COLO829 (cell line): ENCODE measurements around the gene RELL2.

Experiments
- DNase-seq: peaks from one replicate; pipeline ENCODE4 v3.0.0; 2012; ENCODE audit warnings: low spot score

Gene RELL2

DNA sequence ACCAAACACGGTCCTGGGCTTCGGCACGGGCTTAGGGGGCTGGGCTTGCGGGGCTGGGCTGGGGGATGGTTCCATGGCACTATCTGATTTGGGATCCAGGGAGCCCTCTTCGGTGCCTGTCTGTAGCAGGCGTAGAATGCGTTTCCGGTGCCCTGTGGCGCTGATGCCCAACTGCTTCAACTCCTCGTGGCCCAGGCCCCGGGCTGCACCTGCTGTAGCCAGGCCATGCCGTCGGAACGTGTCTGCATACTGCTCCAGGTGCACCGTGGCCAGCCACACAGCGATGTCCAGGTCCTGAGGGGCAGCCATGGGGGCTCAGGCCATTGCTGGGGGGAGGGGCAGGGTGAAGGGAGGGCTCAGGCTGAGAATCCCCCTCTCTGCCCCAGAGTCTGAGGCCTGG lies 43.4 kb downstream of the RELL2 start:
- DNase-seq: no peak

DNA sequence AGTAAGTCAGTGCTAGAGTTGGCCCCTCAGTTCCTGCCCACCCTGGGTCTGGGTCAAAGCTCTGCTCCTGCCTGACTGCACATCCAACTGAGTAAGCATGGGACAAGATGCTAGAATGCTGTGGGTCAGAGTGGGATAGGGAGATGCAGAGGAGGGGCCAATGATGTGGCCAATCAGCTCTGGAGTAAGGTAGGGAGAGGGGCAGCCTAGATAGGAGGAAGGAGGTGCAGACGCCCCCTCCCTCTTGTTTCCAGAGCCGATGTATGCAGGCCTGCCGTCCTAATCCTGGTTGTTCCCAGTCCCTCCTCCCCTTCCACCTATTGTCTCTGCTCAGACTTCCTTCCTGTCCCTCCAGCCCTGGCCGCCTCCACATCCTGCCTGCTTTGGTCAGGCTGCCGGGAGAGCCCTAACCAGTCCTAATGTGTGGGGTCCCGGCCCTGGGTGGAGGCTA lies 44.0 kb downstream of the RELL2 start:
- peak; percentile 48 for DNase-seq

DNA sequence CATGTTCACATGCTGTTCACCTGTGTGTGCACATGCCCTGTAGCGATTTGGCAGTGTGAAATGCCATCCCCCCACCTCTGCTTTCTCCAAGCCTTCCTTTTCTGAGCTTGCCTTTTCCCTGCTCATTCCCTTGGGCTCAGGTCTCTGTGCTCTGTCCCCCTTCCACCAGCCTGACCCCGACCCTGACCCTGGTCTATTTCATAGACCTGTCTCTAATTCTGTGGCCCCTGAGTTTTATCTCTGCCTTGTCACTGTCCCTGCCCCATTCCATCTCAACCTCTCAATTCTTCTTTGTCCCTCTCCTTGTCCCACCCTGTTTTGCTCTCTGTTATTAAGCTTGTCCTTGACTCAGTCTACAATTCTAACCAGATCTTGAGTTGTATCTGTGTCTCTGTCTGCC lies 44.5 kb downstream of the RELL2 start:
- no peak for DNase-seq

DNA sequence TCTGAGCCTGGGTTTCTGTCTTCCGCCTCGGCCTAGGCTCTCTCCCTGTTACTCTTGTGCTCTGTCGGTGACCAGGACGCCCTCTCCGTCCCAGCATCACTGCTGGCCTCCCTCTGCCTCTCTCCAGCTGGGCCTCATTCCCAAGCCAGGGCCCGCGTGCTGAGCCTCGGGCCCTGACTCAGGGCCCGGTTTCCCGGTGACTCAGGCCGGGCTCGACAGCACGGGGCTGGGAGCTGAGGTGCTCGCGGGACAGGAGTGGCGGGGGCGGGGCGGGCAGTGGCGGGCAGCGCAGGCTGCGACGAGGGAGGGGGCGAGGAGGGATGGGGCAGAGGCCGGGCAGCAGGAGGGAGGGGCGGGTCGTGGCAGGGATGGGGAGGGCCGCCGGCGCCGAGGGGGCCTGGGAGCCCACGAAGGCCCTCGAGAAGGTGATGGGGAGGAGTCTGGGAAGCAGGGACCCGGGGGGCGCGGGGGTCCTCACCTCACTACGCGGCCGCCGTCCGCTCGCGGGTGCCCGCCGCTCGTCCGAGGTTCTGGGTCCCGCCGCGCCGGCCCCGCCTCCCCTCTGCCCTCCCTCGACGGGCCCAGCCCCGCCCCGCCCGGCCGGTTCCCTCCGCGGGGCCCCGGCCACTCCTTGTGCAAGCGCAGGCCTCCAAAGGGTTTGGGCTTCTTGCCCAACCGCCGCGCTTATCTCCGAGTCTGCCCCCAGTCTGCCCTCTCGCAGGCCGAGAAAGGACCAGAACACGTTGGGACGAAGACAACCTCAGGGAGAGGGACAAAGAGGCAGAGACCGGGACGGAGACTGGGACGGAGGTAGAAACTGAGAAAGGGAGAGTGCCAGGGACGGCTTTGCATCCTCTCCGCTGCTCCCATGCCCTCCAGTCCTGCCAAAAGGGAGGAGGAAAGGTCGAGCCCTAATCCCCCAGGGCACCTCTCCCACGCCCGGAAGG lies 45.2 kb downstream of the RELL2 start, which contains the start of gene ARAP3:
ARAP3 (minus strand) TSS at position 536 of the 947 bp plus-strand sequence. CDS start 1,744 bp downstream, outside the sequence.
- no peak for DNase-seq

DNA sequence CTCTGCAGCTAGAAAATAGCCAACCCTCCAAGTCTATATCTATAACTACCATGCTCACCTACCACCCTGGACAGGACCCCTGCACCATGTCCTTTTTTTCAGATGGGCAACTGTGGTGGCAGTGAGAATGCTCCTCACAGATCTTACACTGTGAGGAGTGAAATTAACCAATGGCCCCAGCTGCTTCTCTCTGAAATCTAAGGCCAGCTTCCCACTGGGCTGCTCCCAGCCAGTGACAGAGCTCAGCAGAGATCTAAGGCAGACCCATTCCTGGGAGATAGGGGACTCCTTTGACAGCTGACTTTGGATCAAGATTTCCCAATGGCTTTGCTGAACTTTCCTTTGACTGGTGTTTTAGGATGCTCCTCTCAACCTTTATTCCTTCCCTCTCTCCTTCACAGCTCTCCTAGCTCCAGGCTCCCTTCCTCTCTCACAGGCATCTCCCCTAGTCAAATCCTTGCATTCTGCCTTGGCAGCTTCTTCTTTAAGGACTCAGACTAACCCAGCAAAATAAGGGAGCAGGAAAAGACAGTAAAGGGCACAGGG lies 46.9 kb downstream of the RELL2 start:
- DNase-seq: no peak

DNA sequence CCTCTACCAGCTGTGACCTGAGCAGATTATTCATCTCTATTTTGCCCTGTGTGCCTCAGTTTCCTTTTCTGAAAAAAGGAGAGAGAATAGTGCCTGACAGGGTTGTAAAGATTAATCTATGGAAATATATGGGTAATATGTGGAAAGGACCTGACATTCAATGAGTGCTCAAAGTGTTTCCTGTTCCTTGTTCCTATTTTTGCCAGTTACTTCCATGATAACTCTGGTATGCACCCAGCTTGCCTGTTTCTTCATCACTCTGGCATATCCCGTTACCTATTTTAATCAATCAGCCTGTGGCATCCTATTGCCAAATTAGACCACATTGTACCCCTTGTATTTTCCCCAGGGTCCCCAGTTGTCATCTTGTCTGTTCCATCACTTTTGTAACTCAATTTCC lies 48.8 kb downstream of the RELL2 start:
- no peak for DNase-seq

DNA sequence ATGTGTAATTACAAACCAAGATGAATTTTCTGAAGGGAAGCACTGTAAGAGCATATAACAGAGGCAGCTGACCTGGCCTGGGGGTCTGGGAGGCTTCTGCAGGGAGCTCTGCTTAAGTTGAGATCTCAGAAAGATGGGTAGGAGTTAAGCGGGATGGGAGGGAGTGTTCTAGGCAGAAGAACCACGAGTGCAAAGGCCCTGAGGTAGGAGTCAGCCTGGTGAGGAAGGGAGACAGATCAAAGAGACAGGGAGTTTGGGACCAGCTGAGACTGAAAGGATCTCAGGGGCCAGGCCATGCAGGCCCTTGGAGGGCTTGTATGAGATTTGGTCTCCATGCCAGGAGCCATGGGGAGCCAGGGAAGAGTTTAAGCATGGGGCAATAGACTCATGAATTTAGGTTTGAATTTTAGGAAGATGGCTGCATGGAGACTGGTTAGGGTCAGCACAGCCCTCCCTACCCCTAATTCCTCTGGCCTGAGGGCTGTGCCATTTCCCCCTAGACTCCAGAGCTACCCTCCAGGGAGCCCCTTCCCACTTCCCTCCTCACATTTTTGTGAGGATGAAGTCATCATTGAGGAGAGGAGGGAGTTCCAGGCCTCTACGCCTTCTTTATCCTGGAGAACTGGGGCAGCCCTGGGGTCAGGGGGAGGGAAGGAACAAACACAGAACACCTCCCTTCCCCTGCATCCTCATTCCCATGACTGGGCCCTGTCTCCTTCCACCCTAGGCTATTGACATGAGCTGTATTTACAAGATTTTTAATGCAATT lies 50.0 kb downstream of the RELL2 start:
- DNase-seq: no peak
